CD4-positive, alpha-beta T cell (primary cell): ENCODE data around the gene MCTP2. TPM values are rescaled to one million over a fixed set of nuclear protein-coding genes. Genes with fewer than 3 reads are reported as not detected.

ENCODE experiments used
- ATAC-seq: fragments of 200-7000 bp; cut with Tn5 transposase; one replicate; pipeline ENCODE4 v1.10.0; 2022; ENCODE audit warnings: mild to moderate bottlenecking; ENCODE audit not compliant: poor library complexity
- CTCF ChIA-PET: fragments of 350-600 bp; sonication (Branson Sonifier 250); formaldehyde crosslinking; loops from one replicate; lab custom pipeline; 2021; ENCODE audit warnings: antibody characterized with exemption, inconsistent platforms; lab: Charles Lee
- POLR2A ChIA-PET: fragments of 350-600 bp; sonication (Branson Sonifier 250); formaldehyde crosslinking; loops from one replicate; lab custom pipeline; 2021; ENCODE audit warnings: antibody characterized with exemption, inconsistent platforms; lab: Charles Lee
- DNase-seq, 14 experiments: peaks; one replicate each; pipeline ENCODE4 v3.0.0-alpha.2; 2013 to 2020; ENCODE audit warnings: mixed read lengths in 2 of 14
- H3K27ac ChIP-seq, 2 donors: one replicate each; pipeline versions ENCODE4 v1.5.1 to v1.7.0; 2013; ENCODE audit warnings: low read length in 2 of 2, low read depth in 1 of 2, mild to moderate bottlenecking in 1 of 2
- H3K27me3 ChIP-seq, 2 experiments: 1 replicate in 1 of 2; 2 replicates in 1 of 2; pipeline versions ENCODE4 v1.6.1 to v1.7.0; 2013; ENCODE audit warnings: low read length in 2 of 2, control low read depth in 1 of 2, mild to moderate bottlenecking in 1 of 2, moderate library complexity in 1 of 2; ENCODE audit not compliant: insufficient read depth in 2 of 2, control insufficient read depth in 1 of 2
- H3K36me3 ChIP-seq: one replicate; pipeline ENCODE4 v1.6.1; 2013; ENCODE audit warnings: low read length, control low read depth; ENCODE audit not compliant: insufficient read depth
- H3K4me1 ChIP-seq: one replicate; pipeline ENCODE4 v1.6.1; 2013; ENCODE audit warnings: low read length, control low read depth; ENCODE audit not compliant: insufficient read depth
- H3K4me3 ChIP-seq: one replicate; pipeline ENCODE4 v1.5.1; 2013; ENCODE audit warnings: mild to moderate bottlenecking, low read length, moderate library complexity
- H3K9me3 ChIP-seq, 2 experiments: 1 replicate in 1 of 2; 2 replicates in 1 of 2; pipeline versions ENCODE4 v1.6.1 to v1.7.0; 2013; ENCODE audit warnings: low read length in 2 of 2, mild to moderate bottlenecking in 2 of 2, control low read depth in 1 of 2, moderate library complexity in 1 of 2; ENCODE audit not compliant: control insufficient read depth in 1 of 2, insufficient read depth in 1 of 2
- H3K27ac Mint-ChIP-seq: one replicate; pipeline ENCODE4 v1.8.0; 2020; ENCODE audit warnings: mixed read lengths
- H3K27me3 Mint-ChIP-seq: one replicate; pipeline ENCODE4 v1.8.0; 2021; ENCODE audit warnings: mixed read lengths
- H3K36me3 Mint-ChIP-seq: one replicate; pipeline ENCODE4 v1.8.0; 2021; ENCODE audit warnings: low read depth, mixed read lengths
- H3K4me1 Mint-ChIP-seq: one replicate; pipeline ENCODE4 v1.8.0; 2021; ENCODE audit warnings: low read depth, mixed read lengths
- H3K4me3 Mint-ChIP-seq: one replicate; pipeline ENCODE4 v1.8.0; 2020; ENCODE audit warnings: mild to moderate bottlenecking, mixed read lengths
- H3K9me3 Mint-ChIP-seq: one replicate; pipeline ENCODE4 v1.8.0; 2020; ENCODE audit warnings: mixed read lengths
- CTCF ChIP-seq: fragments of 200-600 bp; IDR thresholded peaks from one replicate; pipeline ENCODE4 v1.8.0; 2022; ENCODE audit warnings: antibody characterized with exemption, mild to moderate bottlenecking
- intact Hi-C, 2 experiments: fragments of 100-400 bp; cut with DNase I in 1 of 2; cut with micrococcal nuclease in 1 of 2; formaldehyde crosslinking; loops; one replicate each; pipeline versions ENCODE4 v1.15.1 to v1.9.0; 2023 to 2025; cut with DNase I, micrococcal nuclease
- total RNA-seq, 174 experiments: library from RNA in 2 of 174; stranded (reverse) in 2 of 174; gene quantifications; one replicate each; pipeline ENCODE4 v1.2.3 and lab custom pipeline; 2021 to 2026

Gene MCTP2
- total RNA-seq, 2 experiments from 2014 or later = 8.0 to 10.8 TPM

GRCh38 chr15:94250801-94251200 is 19.4 kb downstream of the MCTP2 start:
- Mint-ChIP-seq H3K9me3 (no peaks in the 10 kb centered on the region), H3K36me3 (peaks cover 5% of the 10 kb centered on the region), H3K4me3 (no peak overlapping the region), H3K27me3 (no peaks in the 10 kb centered on the region), H3K4me1 (peaks cover 14% of the 10 kb centered on the region), H3K27ac (no peak overlapping the region)
- H3K36me3 ChIP-seq = no peaks in the 10 kb centered on the region
- ATAC-seq (no peak), DNase-seq (no peak)
- H3K4me3 ChIP-seq = no peak overlapping the region
- H3K9me3 ChIP-seq = no peaks in the 10 kb centered on the region
- intact Hi-C loops = no loop called here
- no peak for TF ChIP-seq CTCF
- H3K27ac ChIP-seq = no peak overlapping the region
- H3K4me1 ChIP-seq = peaks cover 4% of the 10 kb centered on the region
- H3K27me3 ChIP-seq = no peaks in the 10 kb centered on the region
- CTCF ChIA-PET = no interaction called here
- POLR2A ChIA-PET = no interaction called here

DNA sequence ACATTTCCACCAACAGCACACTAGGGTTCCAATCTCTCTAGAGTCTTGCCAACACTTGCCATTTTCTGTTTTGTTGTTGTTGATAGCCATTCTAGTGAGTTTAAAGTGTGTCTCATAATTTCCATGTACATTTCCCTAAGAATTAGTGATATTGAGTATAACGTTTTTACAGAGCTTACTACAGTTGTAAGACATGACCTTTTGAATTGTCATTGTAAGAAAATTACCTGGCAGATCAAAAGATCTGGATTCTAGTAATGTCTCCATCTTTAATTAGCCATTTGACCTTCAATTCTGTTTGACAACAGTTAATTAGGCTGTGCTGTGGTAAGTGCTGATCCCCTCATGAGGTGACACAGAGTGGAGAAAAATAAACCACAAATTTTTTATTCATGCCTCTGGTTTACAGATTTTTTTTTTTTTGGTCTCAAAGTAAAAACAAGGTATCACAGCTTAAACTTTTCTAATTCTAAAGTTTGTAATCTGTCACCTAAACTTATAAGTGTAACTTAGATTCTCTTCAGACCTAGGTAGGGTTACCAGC is 20.9 kb downstream of the MCTP2 start:
- no peaks in the 10 kb centered on the region for H3K36me3 ChIP-seq
- ChIA-PET POLR2A (no interaction called here), CTCF (no interaction called here)
- no peak overlapping the region for H3K27ac ChIP-seq
- no peaks in the 10 kb centered on the region for H3K27me3 Mint-ChIP-seq
- H3K4me3 ChIP-seq = no peak overlapping the region
- H3K4me1 Mint-ChIP-seq = peaks cover 14% of the 10 kb centered on the region
- peaks cover 4% of the 10 kb centered on the region for H3K4me1 ChIP-seq
- no peaks in the 10 kb centered on the region for H3K9me3 Mint-ChIP-seq
- no peak for ATAC-seq
- no peaks in the 10 kb centered on the region for H3K27me3 ChIP-seq
- peaks cover 5% of the 10 kb centered on the region for H3K36me3 Mint-ChIP-seq
- no peak for DNase-seq
- TF ChIP-seq CTCF = no peak
- H3K9me3 ChIP-seq = no peaks in the 10 kb centered on the region
- no peak overlapping the region for H3K27ac Mint-ChIP-seq
- no peak overlapping the region for H3K4me3 Mint-ChIP-seq
- intact Hi-C loops = no loop called here

- Mint-ChIP-seq H3K4me1 (peaks cover 14% of the 10 kb centered on the region), H3K27ac (no peak overlapping the region), H3K9me3 (no peaks in the 10 kb centered on the region), H3K4me3 (no peak overlapping the region), H3K36me3 (peaks cover 5% of the 10 kb centered on the region), H3K27me3 (no peaks in the 10 kb centered on the region)
- Histone ChIP-seq H3K4me3 (no peak overlapping the region), H3K9me3 (no peaks in the 10 kb centered on the region), H3K4me1 (peaks cover 4% of the 10 kb centered on the region), H3K27me3 (no peaks in the 10 kb centered on the region), H3K36me3 (no peaks in the 10 kb centered on the region), H3K27ac (no peak overlapping the region)
- TF ChIP-seq CTCF = no peak
- DNase-seq (no peak), ATAC-seq (no peak)
- intact Hi-C loops = no loop called here
- POLR2A ChIA-PET = no interaction called here
- CTCF ChIA-PET = no interaction called here
Measured at GRCh38 chr15:94252906-94253491, 21.6 kb downstream of the MCTP2 start.
